Thoracic aorta endothelial cell (primary cell): ENCODE results near the gene PSENEN. TPM values are rescaled to one million over a fixed set of nuclear protein-coding genes. Genes with fewer than 3 reads are reported as not detected.

Source experiments
- total RNA-seq: library from RNA; depleted of rRNA; stranded (reverse); fragments of >200 nt; gene quantifications from 2 replicates; pipeline ENCODE4 v1.2.3, GENCODE V29; 2012

PSENEN gene, protein sequence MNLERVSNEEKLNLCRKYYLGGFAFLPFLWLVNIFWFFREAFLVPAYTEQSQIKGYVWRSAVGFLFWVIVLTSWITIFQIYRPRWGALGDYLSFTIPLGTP
- total RNA-seq = 15.8 and 22.6 TPM in 2 replicates

DNA sequence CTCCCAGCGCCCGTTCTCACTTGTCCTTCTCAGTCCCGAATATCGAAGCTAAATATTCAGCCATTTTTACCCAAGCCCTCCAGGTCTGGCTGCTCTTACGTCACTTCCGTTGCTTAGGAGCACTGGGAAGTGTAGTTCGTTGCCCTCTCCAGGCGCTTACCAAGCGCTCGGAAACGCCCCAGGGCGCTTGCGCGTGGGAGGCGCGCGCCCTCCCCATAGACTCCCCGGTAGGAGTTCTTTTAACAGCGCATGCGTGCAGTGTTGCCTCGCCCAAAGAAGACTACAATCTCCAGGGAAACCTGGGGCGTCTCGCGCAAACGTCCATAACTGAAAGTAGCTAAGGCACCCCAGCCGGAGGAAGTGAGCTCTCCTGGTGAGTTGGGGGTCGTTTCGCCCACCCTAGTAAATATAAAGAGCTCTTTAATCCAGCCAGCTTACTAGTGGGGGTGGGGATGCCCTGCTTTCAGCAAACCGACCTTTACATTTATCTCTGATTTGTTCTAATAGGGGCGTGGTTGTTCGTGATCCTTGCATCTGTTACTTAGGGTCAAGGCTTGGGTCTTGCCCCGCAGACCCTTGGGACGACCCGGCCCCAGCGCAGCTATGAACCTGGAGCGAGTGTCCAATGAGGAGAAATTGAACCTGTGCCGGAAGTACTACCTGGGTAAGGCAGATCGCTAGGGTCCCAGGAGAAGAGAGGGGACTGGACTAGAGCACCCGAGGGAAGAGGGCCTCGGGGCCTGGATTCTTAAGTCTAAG, at the start of gene PSENEN, which contains the start of gene U2AF1L4:
Gene PSENEN, plus strand, starts transcription at position 324 of the 759 bp plus-strand sequence. Its CDS starts 280 bp downstream, at position 604.
Gene U2AF1L4, minus strand, starts transcription at position 91 of the 759 bp plus-strand sequence. Its CDS starts 27 bp downstream, at position 64.

DNA sequence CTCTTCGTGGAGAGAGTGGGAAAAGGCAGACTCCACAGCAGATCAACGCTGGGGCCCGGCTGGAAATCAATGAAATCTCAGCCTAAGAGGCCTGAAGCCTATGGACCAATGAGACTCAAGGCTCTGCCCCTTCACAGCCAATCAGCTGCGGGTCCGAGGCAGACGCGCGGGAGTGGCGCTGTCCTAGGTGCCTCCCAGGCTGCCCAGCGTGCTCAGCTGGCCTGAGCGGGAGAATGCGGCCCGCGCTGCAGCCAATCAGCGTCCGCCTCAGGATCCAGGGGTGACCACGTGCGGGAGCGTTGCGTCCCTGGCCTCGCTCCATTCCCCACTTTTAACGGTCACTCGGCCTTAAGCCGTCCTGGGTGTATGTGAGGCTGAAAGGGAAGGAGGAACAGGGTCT, 41.2 kb upstream of the PSENEN start, which contains the start of gene ZBTB32:
Gene ZBTB32, plus strand, starts transcription at position 341 of the 400 bp plus-strand sequence. CDS start 10,069 bp downstream, outside the sequence.

DNA sequence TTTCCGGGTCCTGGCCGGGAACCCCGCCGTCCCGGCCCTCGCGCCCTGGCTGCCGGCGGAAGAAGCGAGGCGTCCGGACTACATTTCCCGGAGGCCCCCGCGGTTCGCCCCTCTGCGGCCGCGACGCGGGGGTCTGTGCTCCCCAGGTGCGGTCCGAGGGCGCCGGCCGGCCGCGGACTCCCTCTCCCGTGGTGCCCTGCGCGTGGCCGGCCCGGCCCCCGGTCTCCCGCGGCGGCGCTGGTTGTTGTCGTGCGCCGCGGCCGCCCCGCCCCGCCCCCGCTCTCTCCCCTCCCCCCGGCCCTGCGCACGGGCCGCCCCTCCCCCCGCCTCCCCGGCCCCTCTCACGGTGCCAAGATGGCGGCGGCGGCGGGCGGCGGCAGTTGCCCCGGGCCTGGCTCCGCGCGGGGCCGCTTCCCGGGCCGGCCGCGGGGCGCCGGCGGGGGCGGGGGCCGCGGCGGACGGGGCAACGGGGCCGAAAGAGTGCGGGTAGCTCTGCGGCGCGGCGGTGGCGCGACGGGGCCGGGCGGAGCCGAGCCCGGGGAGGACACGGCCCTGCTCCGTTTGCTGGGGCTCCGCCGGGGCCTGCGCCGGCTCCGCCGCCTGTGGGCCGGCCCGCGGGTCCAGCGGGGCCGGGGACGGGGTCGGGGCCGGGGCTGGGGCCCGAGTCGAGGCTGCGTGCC, 27.6 kb upstream of the PSENEN start, which contains the start of gene KMT2B:
Gene KMT2B, plus strand, starts transcription at position 339 of the 680 bp plus-strand sequence. Its CDS starts 16 bp downstream, at position 355.

DNA sequence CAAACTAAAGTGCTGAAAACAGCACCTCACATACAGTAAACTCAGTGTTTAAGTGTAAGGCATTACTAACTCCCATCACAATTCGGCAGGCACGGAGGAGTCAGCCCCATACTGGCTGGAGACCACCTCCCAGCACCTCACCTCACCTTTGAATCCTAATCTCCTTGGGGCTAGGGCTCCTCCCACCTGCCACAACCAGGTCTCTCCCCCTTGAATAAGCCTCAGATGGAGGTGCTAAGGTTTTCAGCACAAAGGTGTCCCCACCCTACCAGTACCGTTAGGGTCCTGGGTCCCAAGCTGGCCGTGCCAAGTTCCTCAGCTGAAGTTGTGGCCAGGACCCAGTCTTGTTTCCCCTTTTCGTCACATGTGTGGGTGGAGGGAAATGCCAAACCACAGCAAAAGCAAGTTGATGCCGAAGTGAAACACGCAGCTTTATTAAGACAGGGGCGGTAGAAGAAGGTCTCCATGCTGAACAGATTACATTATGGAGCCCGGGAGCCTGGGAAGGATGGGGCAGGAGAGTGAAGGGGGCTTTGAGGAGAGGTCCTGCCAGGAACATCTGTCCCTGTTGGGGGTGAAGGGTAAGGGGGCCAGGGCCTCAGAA, 3.2 kb upstream of the PSENEN start, which contains the start of gene IGFLR1:
Gene IGFLR1, minus strand, starts transcription at position 332 of the 604 bp plus-strand sequence. CDS start 1,272 bp downstream, outside the sequence.

DNA sequence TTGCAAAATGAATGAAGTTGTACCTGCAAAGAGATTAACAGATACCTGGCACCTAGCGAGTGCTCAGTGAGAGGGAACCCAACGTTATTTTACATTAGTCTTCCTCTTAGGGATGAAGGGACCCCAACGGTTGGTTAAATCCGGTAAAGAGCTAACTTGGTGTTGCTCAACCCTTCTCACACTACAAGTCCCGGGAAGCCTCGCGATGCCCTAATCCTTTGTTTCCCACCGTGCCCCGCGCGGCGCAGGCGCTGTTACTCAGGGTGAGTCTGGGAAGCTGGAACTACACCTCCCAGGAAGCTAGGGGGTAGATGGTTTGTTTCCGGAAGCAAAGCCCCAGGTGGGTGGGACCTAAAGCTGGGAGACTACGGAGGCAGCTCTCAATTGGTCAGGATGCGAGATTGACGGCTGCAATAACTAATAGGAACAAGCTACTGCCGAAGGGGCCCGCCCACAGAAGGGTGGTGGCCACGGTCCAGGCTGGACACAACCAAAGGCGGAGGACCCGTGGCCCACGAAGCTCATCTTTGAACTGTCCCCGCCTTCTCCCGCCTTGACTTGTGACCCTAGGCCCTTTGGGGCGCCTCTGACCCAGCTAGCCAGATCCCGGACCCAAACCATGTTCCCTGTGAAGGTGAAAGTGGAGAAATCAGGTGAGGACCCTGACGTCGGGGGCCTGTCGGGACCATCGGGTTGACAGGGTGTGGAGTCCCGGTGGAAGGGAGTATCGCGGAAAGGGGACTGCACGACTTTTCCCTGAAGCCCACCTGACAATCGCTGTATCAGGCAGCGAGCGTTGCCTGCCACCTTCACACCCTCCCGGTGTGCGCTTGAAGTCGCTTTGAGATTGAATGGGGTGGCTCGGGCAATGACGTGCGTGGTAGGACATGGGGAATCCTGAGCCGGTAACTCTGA, 2.9 kb downstream of the PSENEN start, which contains the start of gene LIN37:
Gene LIN37, plus strand, starts transcription at position 471 of the 915 bp plus-strand sequence. Its CDS starts 149 bp downstream, at position 620.

DNA sequence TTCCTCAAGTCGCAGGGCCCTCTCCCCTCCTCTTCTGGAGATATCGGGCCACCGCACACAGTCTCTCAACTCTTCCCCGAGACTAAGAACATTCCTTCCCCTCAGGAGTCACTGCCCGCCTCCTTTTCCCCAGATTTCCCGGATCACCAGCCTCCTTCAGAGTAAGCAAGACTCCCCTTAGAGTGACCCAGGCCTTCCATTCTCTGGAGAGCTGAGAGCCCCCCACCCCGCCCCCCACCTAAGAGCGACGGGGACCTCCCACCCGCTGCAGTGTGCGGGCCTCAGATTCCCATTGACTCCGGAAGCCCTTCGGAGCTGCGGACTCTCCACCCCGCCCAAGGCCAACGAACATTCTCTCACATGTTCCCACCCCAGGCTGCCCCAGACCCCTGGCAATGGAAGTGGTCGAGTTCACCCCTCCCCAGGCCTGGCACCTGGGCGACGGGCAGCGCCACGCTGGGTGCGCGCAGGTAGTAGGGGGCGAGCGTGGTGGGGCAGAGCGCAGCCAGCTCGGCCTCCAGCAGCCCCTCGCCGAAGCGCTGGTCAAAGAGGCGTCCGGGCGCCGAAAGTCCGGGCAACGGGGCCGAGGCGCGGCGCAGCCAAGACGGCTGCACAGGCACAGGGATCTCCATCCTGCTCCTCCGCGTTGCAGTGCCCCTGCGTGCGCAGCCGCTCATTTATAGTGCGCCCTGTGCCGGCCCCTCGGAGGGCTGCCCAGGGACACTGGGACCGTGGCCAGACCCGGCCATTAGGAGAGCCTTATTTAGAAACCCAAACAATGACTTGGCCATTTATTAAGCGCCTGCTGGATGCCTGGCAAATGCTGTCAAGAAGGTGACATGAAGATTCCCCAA, 11.2 kb downstream of the PSENEN start, which contains the start of gene HSPB6:
Gene HSPB6, minus strand, starts transcription at position 653 of the 854 bp plus-strand sequence. Its CDS starts 21 bp downstream, at position 632.

DNA sequence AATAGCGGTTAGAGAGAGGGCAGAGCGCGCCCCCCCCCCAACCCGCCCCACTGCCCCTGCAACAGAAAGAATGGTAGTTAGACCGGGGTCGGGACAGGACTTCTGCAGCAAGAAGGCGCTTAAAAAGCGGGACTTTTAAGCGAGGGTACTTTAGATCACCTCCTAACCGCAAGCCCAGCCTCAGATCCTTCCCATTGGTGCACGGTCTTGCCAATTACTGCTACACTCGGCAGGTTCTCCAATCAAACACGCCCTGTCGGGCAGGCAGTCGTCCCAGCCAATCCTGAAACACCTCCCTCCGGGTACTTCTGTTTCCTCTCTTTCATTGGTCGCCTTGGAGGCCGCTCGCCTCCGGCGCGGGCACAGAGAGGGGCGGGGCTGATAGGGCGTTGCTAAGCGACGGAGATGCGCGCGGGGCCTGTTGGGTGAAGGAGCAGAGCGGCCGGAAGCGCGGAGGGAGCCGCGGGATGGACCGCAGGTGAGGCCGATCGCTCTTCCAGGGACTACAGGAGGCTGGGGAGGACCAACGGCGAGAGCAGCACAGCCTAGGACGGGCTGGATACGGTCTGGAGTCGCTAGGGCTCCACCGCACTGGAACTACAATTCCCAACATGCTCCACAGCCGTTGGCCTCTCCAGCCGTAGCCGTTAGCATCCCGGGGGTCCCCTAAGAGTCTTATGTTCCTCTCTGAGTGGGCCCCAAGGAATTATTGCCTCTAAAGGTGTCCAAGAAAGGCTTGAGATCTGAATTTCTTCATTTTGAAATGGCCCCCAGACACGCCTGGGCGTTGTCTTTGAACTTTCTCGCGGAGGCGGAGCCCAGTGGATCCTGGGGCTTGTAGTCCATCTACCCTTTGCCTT, 12.5 kb downstream of the PSENEN start, which contains the start of gene PROSER3:
Gene PROSER3, plus strand, starts transcription at position 428 of the 860 bp plus-strand sequence. Its CDS starts 40 bp downstream, at position 468.

DNA sequence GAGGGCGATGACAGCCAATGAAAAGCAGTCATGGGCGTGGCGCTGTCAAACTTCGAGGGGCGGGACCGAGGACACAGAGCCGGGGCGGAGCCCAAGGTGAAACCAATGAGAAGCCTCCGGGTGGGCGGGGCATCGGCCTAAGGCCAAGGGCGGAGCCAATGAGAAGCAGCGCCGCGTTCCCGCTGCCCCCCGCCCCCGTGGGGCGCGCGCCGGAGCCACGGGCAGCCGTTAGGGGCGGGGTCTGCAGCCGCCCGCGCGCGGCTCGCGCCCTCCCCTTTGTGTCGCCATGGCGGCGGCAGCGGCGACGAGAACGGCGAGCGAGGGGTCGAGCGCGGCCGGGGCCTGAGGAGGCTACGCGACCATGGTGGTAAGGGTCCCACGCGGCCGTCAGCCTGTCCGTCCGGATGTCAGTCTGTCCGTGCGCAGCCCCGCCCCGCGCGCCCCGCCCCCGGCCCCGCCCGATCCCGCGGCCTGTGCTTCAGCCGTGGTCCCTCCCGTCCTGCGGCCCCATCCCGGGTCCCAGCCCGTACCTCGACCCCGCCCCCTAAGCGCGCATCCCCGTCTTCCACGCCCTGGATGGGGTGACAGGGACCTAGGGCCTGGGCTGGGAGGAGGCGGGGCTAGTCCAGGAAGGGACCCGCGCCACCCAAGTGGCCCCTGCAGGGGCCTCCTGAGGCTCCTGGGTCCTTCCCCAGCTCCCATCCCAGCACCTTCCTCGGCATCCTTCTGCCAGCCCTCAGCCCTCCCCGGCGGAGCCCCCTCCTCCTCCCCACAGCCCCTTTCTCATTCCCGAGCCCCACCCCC, 30.0 kb downstream of the PSENEN start, which contains the start of gene ARHGAP33:
Gene ARHGAP33, plus strand, starts transcription at position 267 of the 804 bp plus-strand sequence. Its CDS starts 95 bp downstream, at position 362.

Other genes starting within 250 kb of the PSENEN start
- gene DMKN, start 232.0 kb upstream of the PSENEN start, total RNA-seq = not detected in 2 replicates
- not detected in 2 replicates for gene SBSN, start 217.3 kb upstream of the PSENEN start, total RNA-seq
- not detected in 2 replicates for gene GAPDHS, start 212.2 kb upstream of the PSENEN start, total RNA-seq
- gene TMEM147, start 200.0 kb upstream of the PSENEN start, total RNA-seq = 41.4 and 53.8 TPM in 2 replicates
- not detected in 2 replicates for gene ATP4A, start 182.0 kb upstream of the PSENEN start, total RNA-seq
- gene PMIS2, start 159.5 kb upstream of the PSENEN start, total RNA-seq = not detected in 2 replicates
- 7.7 and 11.7 TPM in 2 replicates for gene HAUS5, start 132.9 kb upstream of the PSENEN start, total RNA-seq
- 55.2 and 59.3 TPM in 2 replicates for gene RBM42, start 116.6 kb upstream of the PSENEN start, total RNA-seq
- 0.14 TPM in 1 of 2 replicates, not detected in the other for gene ETV2, start 103.9 kb upstream of the PSENEN start, total RNA-seq
- 183 and 197 TPM in 2 replicates for gene COX6B1, start 97.3 kb upstream of the PSENEN start, total RNA-seq
- not detected in 2 replicates for gene UPK1A, start 79.1 kb upstream of the PSENEN start, total RNA-seq
- not detected in 2 replicates for gene ZBTB32, start 41.1 kb upstream of the PSENEN start, total RNA-seq
- 10.0 and 12.7 TPM in 2 replicates for gene KMT2B, start 27.6 kb upstream of the PSENEN start, total RNA-seq
- gene IGFLR1, start 3.2 kb upstream of the PSENEN start, total RNA-seq = 0.53 and 1.1 TPM in 2 replicates
- gene U2AF1L4, start 233 bp upstream of the PSENEN start, total RNA-seq = 3.5 and 5.4 TPM in 2 replicates
- gene LIN37, start 2.9 kb downstream of the PSENEN start, total RNA-seq = 8.5 and 9.6 TPM in 2 replicates
- 0.53 and 0.65 TPM in 2 replicates for gene HSPB6, start 11.4 kb downstream of the PSENEN start, total RNA-seq
- 9.2 and 10.3 TPM in 2 replicates for gene PROSER3, start 12.5 kb downstream of the PSENEN start, total RNA-seq
- 4.0 and 5.7 TPM in 2 replicates for gene ARHGAP33, start 29.9 kb downstream of the PSENEN start, total RNA-seq
- not detected in 2 replicates for gene PRODH2, start 67.2 kb downstream of the PSENEN start, total RNA-seq
- not detected in 2 replicates for gene NPHS1, start 106.9 kb downstream of the PSENEN start, total RNA-seq
- gene KIRREL2, start 111.3 kb downstream of the PSENEN start, total RNA-seq = not detected in 2 replicates
- 2.2 and 3.6 TPM in 2 replicates for gene APLP1, start 122.9 kb downstream of the PSENEN start, total RNA-seq
- gene NFKBID, start 154.9 kb downstream of the PSENEN start, total RNA-seq = 3.3 and 3.6 TPM in 2 replicates
- gene HCST, start 156.9 kb downstream of the PSENEN start, total RNA-seq = not detected in 2 replicates
- not detected in 2 replicates for gene TYROBP, start 162.6 kb downstream of the PSENEN start, total RNA-seq
- 4.4 and 6.1 TPM in 2 replicates for gene LRFN3, start 190.7 kb downstream of the PSENEN start, total RNA-seq
- gene SDHAF1, start 249.5 kb downstream of the PSENEN start, total RNA-seq = 11.1 and 12.2 TPM in 2 replicates